DOHH2 (cell line): ENCODE results near the gene TGM1.

Source experiments
- H3F3A ChIP-seq: fragments of 200-600 bp; sonication (generic), shearing (Covaris generic); 2 replicates; pipeline ENCODE4 v1.6.0; 2016; ENCODE audit warnings: antibody characterized with exemption, mild to moderate bottlenecking; ENCODE audit not compliant: control insufficient read depth, insufficient read depth
- H3K27ac ChIP-seq: fragments of 200-600 bp; sonication (generic); 2 replicates; pipeline ENCODE4 v1.5.1; 2014; ENCODE audit warnings: low read depth, mild to moderate bottlenecking, low read length, moderate library complexity
- H3K27me3 ChIP-seq: fragments of 200-600 bp; sonication (generic); 2 replicates; pipeline ENCODE4 v1.6.1; 2014; ENCODE audit warnings: mild to moderate bottlenecking, low read length, mixed read lengths; ENCODE audit not compliant: control insufficient read depth
- H3K36me3 ChIP-seq: fragments of 200-600 bp; sonication (generic); 2 replicates; pipeline ENCODE4 v1.6.1; 2014; ENCODE audit warnings: mild to moderate bottlenecking, low read length, moderate library complexity, mixed read lengths; ENCODE audit not compliant: control insufficient read depth
- H3K4me1 ChIP-seq: fragments of 200-600 bp; sonication (generic); 2 replicates; pipeline ENCODE4 v1.6.1; 2014; ENCODE audit warnings: mild to moderate bottlenecking, low read length, mixed read lengths; ENCODE audit not compliant: control insufficient read depth
- H3K4me2 ChIP-seq: fragments of 200-600 bp; sonication (generic); 2 replicates; pipeline ENCODE4 v1.6.0; 2014; ENCODE audit warnings: mild to moderate bottlenecking, low read length, moderate library complexity
- H3K4me3 ChIP-seq: fragments of 200-600 bp; sonication (generic); 2 replicates; pipeline ENCODE4 v1.5.1; 2014; ENCODE audit warnings: mild to moderate bottlenecking, low read length, mixed read lengths
- H3K79me2 ChIP-seq: fragments of 200-600 bp; sonication (generic); 2 replicates; pipeline ENCODE4 v1.6.1; 2014; ENCODE audit warnings: mild to moderate bottlenecking, low read length, mixed read lengths; ENCODE audit not compliant: control insufficient read depth
- H3K9me2 ChIP-seq: fragments of 200-600 bp; sonication (generic); replicated peaks from 2 replicates; pipeline ENCODE4 v1.6.1; 2014; ENCODE audit warnings: mild to moderate bottlenecking, low read length, mixed read lengths; ENCODE audit not compliant: control insufficient read depth
- H3K9me3 ChIP-seq: fragments of 200-600 bp; sonication (generic); 2 replicates; pipeline ENCODE4 v1.6.1; 2014; ENCODE audit warnings: antibody characterized with exemption, low read length, mixed read lengths; ENCODE audit not compliant: control insufficient read depth, insufficient read depth
- H4K20me1 ChIP-seq: fragments of 200-600 bp; sonication (generic); 2 replicates; pipeline ENCODE4 v1.6.0; 2014; ENCODE audit warnings: low read depth, mild to moderate bottlenecking, antibody characterized with exemption, low read length, moderate library complexity; ENCODE audit not compliant: control insufficient read depth, insufficient read depth
- EZH2phosphoT487 ChIP-seq: fragments of 200-600 bp; sonication (generic); IDR thresholded peaks from 2 replicates; pipeline ENCODE4 v1.6.1; 2017; ENCODE audit warnings: borderline replicate concordance, mild to moderate bottlenecking, antibody characterized with exemption, low read length, moderate library complexity, mixed read lengths
- TF ChIP-seq, protein P1 (sequence below): fragments of 200-600 bp; sonication (generic); IDR thresholded peaks from one replicate; pipeline ENCODE4 v1.5.1; 2014; ENCODE audit warnings: antibody characterized with exemption, mild to moderate bottlenecking, low read depth, low read length; ENCODE audit not compliant: poor library complexity, severe bottlenecking

Gene TGM1

GRCh38 chr14:24255931-24256711 is 6.9 kb downstream of the TGM1 start:
- H3K79me2 ChIP-seq = no peaks in the 10 kb centered on the region
- H3K27ac ChIP-seq = no peak overlapping the region
- no peak overlapping the region for H3K4me2 ChIP-seq
- H3K9me3 ChIP-seq = no peaks in the 10 kb centered on the region
- H4K20me1 ChIP-seq = no peaks in the 10 kb centered on the region
- TF ChIP-seq, protein P1, sequence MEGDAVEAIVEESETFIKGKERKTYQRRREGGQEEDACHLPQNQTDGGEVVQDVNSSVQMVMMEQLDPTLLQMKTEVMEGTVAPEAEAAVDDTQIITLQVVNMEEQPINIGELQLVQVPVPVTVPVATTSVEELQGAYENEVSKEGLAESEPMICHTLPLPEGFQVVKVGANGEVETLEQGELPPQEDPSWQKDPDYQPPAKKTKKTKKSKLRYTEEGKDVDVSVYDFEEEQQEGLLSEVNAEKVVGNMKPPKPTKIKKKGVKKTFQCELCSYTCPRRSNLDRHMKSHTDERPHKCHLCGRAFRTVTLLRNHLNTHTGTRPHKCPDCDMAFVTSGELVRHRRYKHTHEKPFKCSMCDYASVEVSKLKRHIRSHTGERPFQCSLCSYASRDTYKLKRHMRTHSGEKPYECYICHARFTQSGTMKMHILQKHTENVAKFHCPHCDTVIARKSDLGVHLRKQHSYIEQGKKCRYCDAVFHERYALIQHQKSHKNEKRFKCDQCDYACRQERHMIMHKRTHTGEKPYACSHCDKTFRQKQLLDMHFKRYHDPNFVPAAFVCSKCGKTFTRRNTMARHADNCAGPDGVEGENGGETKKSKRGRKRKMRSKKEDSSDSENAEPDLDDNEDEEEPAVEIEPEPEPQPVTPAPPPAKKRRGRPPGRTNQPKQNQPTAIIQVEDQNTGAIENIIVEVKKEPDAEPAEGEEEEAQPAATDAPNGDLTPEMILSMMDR = no peak
- no peak for TF ChIP-seq EZH2phosphoT487
- H3K36me3 ChIP-seq = no peaks in the 10 kb centered on the region
- H3K4me1 ChIP-seq = no peaks in the 10 kb centered on the region
- peaks cover 3% of the 10 kb centered on the region; the same call in 1 of the 2 replicates for H3F3A ChIP-seq
- no peaks in the 10 kb centered on the region for H3K9me2 ChIP-seq
- H3K4me3 ChIP-seq = no peak overlapping the region
- H3K27me3 ChIP-seq = no peaks in the 10 kb centered on the region

GRCh38 chr14:24255438-24255837 is 7.5 kb downstream of the TGM1 start:
- no peaks in the 10 kb centered on the region for H4K20me1 ChIP-seq
- H3K27me3 ChIP-seq = no peaks in the 10 kb centered on the region
- no peaks in the 10 kb centered on the region for H3K36me3 ChIP-seq
- H3K9me3 ChIP-seq = no peaks in the 10 kb centered on the region
- H3K79me2 ChIP-seq = no peaks in the 10 kb centered on the region
- no peaks in the 10 kb centered on the region for H3K4me1 ChIP-seq
- no peak overlapping the region for H3K4me2 ChIP-seq
- H3F3A ChIP-seq = peaks cover 3% of the 10 kb centered on the region; the same call in 1 of the 2 replicates
- TF ChIP-seq, protein P1 = no peak
- no peak for TF ChIP-seq EZH2phosphoT487
- H3K4me3 ChIP-seq = no peak overlapping the region
- no peaks in the 10 kb centered on the region for H3K9me2 ChIP-seq
- no peak overlapping the region for H3K27ac ChIP-seq

DNA sequence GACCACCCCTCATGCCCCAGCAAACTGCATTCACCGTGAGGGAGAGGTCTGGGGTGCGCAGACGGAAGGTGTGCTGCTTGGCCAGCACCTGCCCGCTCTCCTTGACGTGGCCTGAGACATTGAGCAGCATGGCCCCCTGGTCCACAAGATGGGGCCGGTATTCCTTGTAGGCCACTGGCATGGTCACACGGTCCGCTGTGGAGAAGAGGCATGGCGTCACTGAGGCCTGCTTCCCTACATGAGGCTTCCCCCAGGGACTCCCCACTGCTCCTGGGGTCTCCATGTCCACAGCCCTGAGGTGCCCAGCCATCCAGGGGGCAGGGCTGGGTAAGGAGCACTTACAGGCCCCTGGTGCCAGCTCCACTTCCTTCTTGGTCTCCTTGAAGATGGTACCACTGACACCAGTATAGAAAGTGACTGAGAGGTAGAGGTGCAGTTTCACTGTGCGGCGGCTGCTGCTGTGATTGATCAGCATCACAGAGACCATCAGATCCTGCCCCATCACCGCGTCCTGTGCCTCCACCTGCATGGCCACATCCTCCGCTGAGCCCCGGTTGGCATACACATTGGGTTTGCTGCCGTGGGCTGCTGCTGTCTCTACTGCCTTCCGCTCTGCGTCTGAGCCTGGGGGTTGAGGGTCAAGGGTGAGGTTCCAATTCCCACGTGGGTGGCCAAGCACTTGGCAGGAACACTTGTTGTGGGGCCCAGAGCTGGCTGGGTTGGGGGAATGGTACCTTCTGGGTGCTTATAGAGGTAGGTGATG is 8.2 kb downstream of the TGM1 start:
- H3K9me3 ChIP-seq = no peaks in the 10 kb centered on the region
- H3K36me3 ChIP-seq = no peaks in the 10 kb centered on the region
- no peaks in the 10 kb centered on the region for H3K9me2 ChIP-seq
- H3K4me3 ChIP-seq = no peak overlapping the region
- no peaks in the 10 kb centered on the region for H3K79me2 ChIP-seq
- peaks cover 3% of the 10 kb centered on the region; the same call in 1 of the 2 replicates for H3F3A ChIP-seq
- H4K20me1 ChIP-seq = no peaks in the 10 kb centered on the region
- H3K27me3 ChIP-seq = no peaks in the 10 kb centered on the region
- H3K4me1 ChIP-seq = no peaks in the 10 kb centered on the region
- no peak overlapping the region for H3K4me2 ChIP-seq
- TF ChIP-seq, protein P1 = no peak
- no peak for TF ChIP-seq EZH2phosphoT487
- H3K27ac ChIP-seq = no peak overlapping the region
